Non-pigmented ciliary epithelial cell (primary cell): Measurements from ENCODE around the gene IPO13.

Source experiments
- DNase-seq: peaks from one replicate; pipeline ENCODE4 v3.0.0-alpha.2; 2010; ENCODE audit warnings: low read depth

The IPO13 gene

GRCh38 chr1:43975249-43975961 is 28.7 kb downstream of the IPO13 start:
- DNase-seq, result no peak

GRCh38 chr1:43976045-43976444 is 29.3 kb downstream of the IPO13 start:
- no peak for DNase-seq

GRCh38 chr1:43976890-43977289 is 30.1 kb downstream of the IPO13 start:
- no peak for DNase-seq

- no peak for DNase-seq
Observed at GRCh38 chr1:43977376-43978263, 30.9 kb downstream of the IPO13 start.

GRCh38 chr1:43978264-43978550 is 31.5 kb downstream of the IPO13 start:
- DNase-seq, result no peak

- DNase-seq, result no peak
Observed at GRCh38 chr1:43978551-43979260, 32.0 kb downstream of the IPO13 start, which contains the start of gene B4GALT2. Gene B4GALT2, plus strand, starts transcription at chr1:43979210. Its CDS starts 1,951 bp downstream, at chr1:43981161.

- no peak for DNase-seq
Observed at GRCh38 chr1:43979261-43979527, 32.4 kb downstream of the IPO13 start.

GRCh38 chr1:43979528-43980254 is 32.9 kb downstream of the IPO13 start:
- DNase-seq, result no peak

GRCh38 chr1:43980255-43981134 is 33.7 kb downstream of the IPO13 start:
- no peak for DNase-seq

GRCh38 chr1:43981135-43981491 is 34.4 kb downstream of the IPO13 start:
- DNase-seq, result no peak

GRCh38 chr1:43981636-43982035 is 34.9 kb downstream of the IPO13 start:
- DNase-seq, result no peak

- no peak for DNase-seq
Observed at GRCh38 chr1:43982241-43982640, 35.5 kb downstream of the IPO13 start.

- DNase-seq, result no peak
Observed at GRCh38 chr1:43982808-43983207, 36.1 kb downstream of the IPO13 start.

- DNase-seq, result no peak
Observed at GRCh38 chr1:43983253-43983899, 36.6 kb downstream of the IPO13 start.

- DNase-seq, result no peak
Observed at GRCh38 chr1:43984855-43985254, 38.1 kb downstream of the IPO13 start.

GRCh38 chr1:43985984-43986595 is 39.3 kb downstream of the IPO13 start:
- DNase-seq, result no peak

GRCh38 chr1:43986712-43987111 is 40.0 kb downstream of the IPO13 start:
- DNase-seq, result no peak

GRCh38 chr1:43987159-43987902 is 40.6 kb downstream of the IPO13 start:
- DNase-seq, result no peak

GRCh38 chr1:43990271-43991199 is 43.8 kb downstream of the IPO13 start:
- DNase-seq, result no peak
